Activated CD8-positive, alpha-beta T cell treated with anti-CD3 and anti-CD28 coated beads for 36 hours (primary cell): ENCODE data around the gene ARHGAP10. TPM values are rescaled to one million over a fixed set of nuclear protein-coding genes. Genes with fewer than 3 reads are reported as not detected.

Source experiments
- ATAC-seq: fragments of 200-7000 bp; cut with Tn5 transposase; one replicate; pipeline ENCODE4 v1.10.0; 2021; ENCODE audit warnings: mild to moderate bottlenecking, moderate library complexity
- CTCF ChIA-PET: fragments of 350-600 bp; sonication (Branson Sonifier 250); formaldehyde crosslinking; loops from one replicate; lab custom pipeline; 2021; ENCODE audit warnings: antibody characterized with exemption; lab: Charles Lee
- POLR2A ChIA-PET: fragments of 350-600 bp; sonication (Branson Sonifier 250); formaldehyde crosslinking; loops from one replicate; lab custom pipeline; 2021; ENCODE audit warnings: antibody characterized with exemption; lab: Charles Lee
- DNase-seq: peaks from one replicate; pipeline ENCODE4 v3.0.0-alpha.2; 2020
- H3K27ac Mint-ChIP-seq: one replicate; pipeline ENCODE4 v1.8.0; 2021; ENCODE audit warnings: mild to moderate bottlenecking, mixed read lengths
- H3K27me3 Mint-ChIP-seq: one replicate; pipeline ENCODE4 v1.8.0; 2021; ENCODE audit warnings: mixed read lengths
- H3K36me3 Mint-ChIP-seq: one replicate; pipeline ENCODE4 v1.8.0; 2021; ENCODE audit warnings: low read depth, mixed read lengths
- H3K4me1 Mint-ChIP-seq: one replicate; pipeline ENCODE4 v1.8.0; 2021; ENCODE audit warnings: low read depth, mixed read lengths
- H3K4me3 Mint-ChIP-seq: one replicate; pipeline ENCODE4 v1.8.0; 2021; ENCODE audit warnings: mild to moderate bottlenecking, moderate library complexity, mixed read lengths
- H3K9me3 Mint-ChIP-seq: one replicate; pipeline ENCODE4 v1.8.0; 2021; ENCODE audit warnings: mixed read lengths
- CTCF ChIP-seq: fragments of 200-600 bp; IDR thresholded peaks from one replicate; pipeline ENCODE4 v1.8.0; 2022; ENCODE audit warnings: antibody characterized with exemption, mild to moderate bottlenecking
- intact Hi-C: fragments of 100-400 bp; cut with micrococcal nuclease; formaldehyde crosslinking; loops from one replicate; pipeline ENCODE4 v1.10.0; 2022
- total RNA-seq, 2 experiments: library from RNA; stranded (reverse); gene quantifications; one replicate each; pipeline ENCODE4 v1.2.3, GENCODE V29; 2021

ARHGAP10 gene
- total RNA-seq, 2 experiments from 2014 or later = 4.0 to 5.1 TPM

- DNase-seq (no peak), ATAC-seq (no peak)
- H3K9me3 Mint-ChIP-seq = peaks cover 30% of the 10 kb centered on the region
- no peaks in the 10 kb centered on the region for H3K4me1 Mint-ChIP-seq
- TF ChIP-seq CTCF = no peak
- H3K27me3 Mint-ChIP-seq = no peaks in the 10 kb centered on the region
- peaks cover 70% of the 10 kb centered on the region for H3K36me3 Mint-ChIP-seq
- H3K27ac Mint-ChIP-seq = no peak overlapping the region
- no peak overlapping the region for H3K4me3 Mint-ChIP-seq
- ChIA-PET POLR2A (no interaction called here), CTCF (no interaction called here)
- intact Hi-C loops = no loop called here
Measured at GRCh38 chr4:148075438-148075837, 343.6 kb downstream of the ARHGAP10 start.

GRCh38 chr4:148076964-148077363, 345.1 kb downstream of the ARHGAP10 start:
- Mint-ChIP-seq H3K27me3 (no peaks in the 10 kb centered on the region), H3K4me1 (no peaks in the 10 kb centered on the region), H3K36me3 (peaks cover 78% of the 10 kb centered on the region), H3K27ac (no peak overlapping the region), H3K9me3 (peaks cover 30% of the 10 kb centered on the region), H3K4me3 (no peak overlapping the region)
- ATAC-seq (no peak), DNase-seq (no peak)
- TF ChIP-seq CTCF = no peak
- intact Hi-C loops = no loop called here
- POLR2A ChIA-PET = no interaction called here
- CTCF ChIA-PET = no interaction called here

- Mint-ChIP-seq H3K27ac (no peak overlapping the region), H3K4me1 (no peaks in the 10 kb centered on the region), H3K4me3 (no peak overlapping the region), H3K36me3 (peaks cover 73% of the 10 kb centered on the region), H3K9me3 (peaks cover 30% of the 10 kb centered on the region), H3K27me3 (no peaks in the 10 kb centered on the region)
- ChIA-PET POLR2A (no interaction called here), CTCF (interaction anchor here (0.6 kb wide), 2 partner anchors 14 to 25 kb away, joined by 3 read pairs; no protein-coding TSS in a partner anchor)
- intact Hi-C loops = no loop called here
- no peak for DNase-seq
- TF ChIP-seq CTCF = no peak
- no peak for ATAC-seq
Measured at GRCh38 chr4:148077581-148077980, 345.7 kb downstream of the ARHGAP10 start.

DNA sequence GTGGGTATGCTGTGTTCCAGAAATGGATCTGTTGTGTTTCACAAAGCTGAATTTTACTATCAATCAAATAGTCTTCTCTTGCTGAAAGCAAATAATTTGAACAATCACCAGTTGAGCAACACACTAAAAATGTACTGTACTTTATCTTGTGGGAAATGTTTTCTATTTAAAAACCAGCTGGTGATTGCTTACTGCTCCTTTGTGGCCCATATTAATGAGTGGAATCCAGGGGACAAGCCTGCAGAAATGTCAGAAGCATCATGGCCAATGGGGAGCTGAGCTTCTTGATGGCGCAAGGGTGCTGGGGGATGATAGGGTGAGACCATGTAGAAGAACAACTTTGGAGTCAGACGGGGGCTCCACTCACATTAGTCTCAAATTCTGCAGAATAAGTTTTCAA, 346.2 kb downstream of the ARHGAP10 start:
- Mint-ChIP-seq H3K9me3 (peaks cover 30% of the 10 kb centered on the region), H3K4me1 (no peaks in the 10 kb centered on the region), H3K4me3 (no peak overlapping the region), H3K27me3 (no peaks in the 10 kb centered on the region), H3K36me3 (peaks cover 71% of the 10 kb centered on the region), H3K27ac (no peak overlapping the region)
- TF ChIP-seq CTCF = no peak
- DNase-seq = no peak
- ChIA-PET POLR2A (no interaction called here), CTCF (interaction anchor here (0.6 kb wide), 2 partner anchors 14 to 26 kb away, joined by 3 read pairs; no protein-coding TSS in a partner anchor)
- intact Hi-C loops = no loop called here
- no peak for ATAC-seq

GRCh38 chr4:148079961-148080360, 348.1 kb downstream of the ARHGAP10 start:
- Mint-ChIP-seq H3K27ac (no peak overlapping the region), H3K36me3 (peaks cover 61% of the 10 kb centered on the region), H3K9me3 (peaks cover 23% of the 10 kb centered on the region), H3K4me1 (peaks cover 7% of the 10 kb centered on the region), H3K27me3 (no peaks in the 10 kb centered on the region), H3K4me3 (no peak overlapping the region)
- no peak for TF ChIP-seq CTCF
- ATAC-seq (no peak), DNase-seq (no peak)
- intact Hi-C loops = no loop called here
- ChIA-PET CTCF (interaction anchor here (1.1 kb wide), 1 partner anchor 34 kb away, joined by 3 read pairs; no protein-coding TSS in a partner anchor), POLR2A (no interaction called here)
